Esophagus (tissue), 2 donors: Measurements from ENCODE around the gene PLAAT5. TPM values are rescaled to one million over a fixed set of nuclear protein-coding genes. Genes with fewer than 3 reads are reported as not detected.

ENCODE experiments used
- H3K27ac ChIP-seq, 2 donors: one replicate each; pipeline ENCODE4 v1.5.1; 2013; ENCODE audit warnings: low read depth in 2 of 2, mild to moderate bottlenecking in 2 of 2, inconsistent platforms in 1 of 2, low read length in 1 of 2, moderate library complexity in 1 of 2
- H3K27me3 ChIP-seq, 2 donors: one replicate each; pipeline ENCODE4 v1.6.1; 2013; ENCODE audit warnings: low read length in 2 of 2, control low read depth in 1 of 2, mild to moderate bottlenecking in 1 of 2; ENCODE audit not compliant: insufficient read depth in 2 of 2, control insufficient read depth in 1 of 2
- H3K36me3 ChIP-seq, 2 donors: one replicate each; pipeline ENCODE4 v1.6.1; 2013; ENCODE audit warnings: low read length in 1 of 2; ENCODE audit not compliant: control insufficient read depth in 2 of 2, insufficient read depth in 2 of 2
- H3K4me1 ChIP-seq, 2 donors: one replicate each; pipeline ENCODE4 v1.6.1; 2013; ENCODE audit warnings: low read length in 1 of 2; ENCODE audit not compliant: control insufficient read depth in 2 of 2, insufficient read depth in 2 of 2
- H3K4me3 ChIP-seq, 2 donors: one replicate each; pipeline ENCODE4 v1.5.1; 2013; ENCODE audit warnings: low read length in 2 of 2, mild to moderate bottlenecking in 2 of 2, low read depth in 1 of 2, moderate library complexity in 1 of 2
- H3K9me3 ChIP-seq, 2 donors: one replicate each; pipeline ENCODE4 v1.6.1; 2013; ENCODE audit warnings: mild to moderate bottlenecking in 2 of 2, low read depth in 1 of 2, low read length in 1 of 2, moderate library complexity in 1 of 2; ENCODE audit not compliant: control insufficient read depth in 2 of 2, insufficient read depth in 1 of 2
- WGBS, 2 donors: extraction: QIAGEN DNeasy Blood & Tissue Kit; methylation state at CpG; one replicate each; pipeline ENCODE4 v1.1.7; 2013; 5-methylcytosine and 5-hydroxymethylcytosine counted together
- polyA plus RNA-seq, 2 donors: library from polyadenylated mRNA; stranded (reverse); fragments of 200-250 nt; gene quantifications; one replicate each; pipeline ENCODE4 v1.2.3, GENCODE V29; 2013
- donor health status: healthy with polysubstance abuse.
- donor health status: Bipolar disorder and iron deficiency.

The PLAAT5 gene
- polyA plus RNA-seq, 2 donors, result 0.12 to 0.36 TPM

DNA sequence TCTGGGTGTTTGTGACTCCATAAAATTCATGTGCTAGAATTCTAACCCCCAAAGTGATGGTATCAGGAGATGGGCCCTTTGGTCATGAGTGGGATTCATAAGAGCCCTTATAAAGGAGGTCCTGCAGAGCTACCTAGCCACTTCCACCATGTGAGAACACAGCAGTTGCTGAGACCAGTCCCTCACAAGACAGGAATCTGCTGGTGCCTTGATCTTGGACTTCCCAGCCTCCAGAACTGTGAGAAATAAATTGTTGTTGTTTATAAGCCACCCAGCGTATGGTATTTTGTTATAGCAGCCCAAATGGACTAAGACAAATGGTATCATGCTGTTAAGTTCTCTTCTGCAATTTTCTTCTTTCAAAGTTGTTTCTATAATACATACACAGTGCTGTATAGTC lies 1.5 kb upstream of the PLAAT5 start:
- no peaks in the 10 kb centered on the region for H3K4me1 ChIP-seq
- no peaks in the 10 kb centered on the region for H3K36me3 ChIP-seq
- 96% methylated on average over 1 of the region's 1 CpG for whole genome bisulfite sequencing, 2 donors
- H3K27me3 ChIP-seq, result no peaks in the 10 kb centered on the region
- no peak overlapping the region for H3K4me3 ChIP-seq
- H3K27ac ChIP-seq, result no peak overlapping the region
- no peaks in the 10 kb centered on the region for H3K9me3 ChIP-seq

DNA sequence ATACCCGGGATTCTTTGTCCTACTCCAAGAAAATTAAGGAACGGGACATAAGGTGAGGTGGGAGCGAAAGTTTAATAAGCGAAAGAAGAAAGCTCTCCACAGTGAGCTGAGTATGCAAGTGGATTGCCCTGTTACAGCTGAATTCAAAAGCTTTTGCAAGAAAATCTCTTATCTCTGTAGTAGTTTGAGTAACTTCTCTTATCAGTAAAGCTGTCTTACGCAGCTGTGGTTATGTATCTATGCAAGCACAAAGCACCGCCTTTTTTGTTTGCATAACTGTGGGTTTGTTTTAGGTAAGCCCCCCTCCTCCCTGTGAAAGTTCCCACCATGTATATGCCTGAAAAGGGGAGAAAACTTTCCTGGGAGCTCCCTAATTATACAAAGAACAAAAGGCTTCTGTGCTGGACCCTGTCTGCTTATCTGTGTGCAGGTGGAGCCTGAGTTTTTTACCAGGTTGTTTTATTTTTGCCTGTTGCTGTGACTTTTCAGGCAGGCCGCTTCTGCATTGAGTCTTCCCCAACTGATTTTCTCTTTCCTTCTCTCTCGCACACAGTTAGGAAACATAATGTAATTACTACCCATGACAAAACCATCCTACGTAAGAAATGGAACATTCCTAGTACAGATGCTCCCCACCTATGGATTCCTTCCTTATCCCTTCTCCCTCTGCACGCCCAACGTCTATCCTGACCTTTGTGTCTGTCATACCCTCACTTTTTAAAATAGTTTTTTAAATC lies 837 bp upstream of the PLAAT5 start:
- H3K27me3 ChIP-seq, result no peaks in the 10 kb centered on the region
- no peaks in the 10 kb centered on the region for H3K9me3 ChIP-seq
- WGBS, 2 donors, result 46 to 58% methylated on average over 11 of the region's 11 CpGs
- H3K27ac ChIP-seq, result no peak overlapping the region
- H3K4me3 ChIP-seq, result peak overlapping the region in 1 of 2 donors; percentile 46
- no peaks in the 10 kb centered on the region for H3K36me3 ChIP-seq
- H3K4me1 ChIP-seq, result no peaks in the 10 kb centered on the region

DNA sequence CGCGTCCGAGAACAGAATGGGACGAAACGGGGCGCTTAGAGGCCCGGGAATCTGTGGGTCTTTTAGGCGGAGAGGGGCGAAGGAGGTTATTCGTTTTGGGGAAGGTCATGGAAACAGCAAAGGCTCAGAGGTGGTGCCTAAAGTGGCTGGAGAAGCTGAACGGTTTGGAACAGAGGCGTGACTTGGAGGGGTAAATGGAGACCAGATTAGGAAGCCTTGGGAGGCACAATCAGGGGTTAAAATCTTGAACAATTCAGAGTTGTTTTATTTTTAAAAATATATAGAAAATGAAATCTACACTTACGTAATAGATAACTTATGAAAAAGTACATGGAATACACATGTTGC lies 247 bp upstream of the PLAAT5 start:
- peak overlapping the region; percentile 15 to 67 for H3K27ac ChIP-seq
- H3K4me3 ChIP-seq, result peak overlapping the region; percentile 28 to 46
- 2% methylated on average over 13 of the region's 13 CpGs for WGBS, 2 donors
- no peaks in the 10 kb centered on the region for H3K36me3 ChIP-seq
- H3K4me1 ChIP-seq, result no peaks in the 10 kb centered on the region
- H3K27me3 ChIP-seq, result no peaks in the 10 kb centered on the region
- H3K9me3 ChIP-seq, result no peaks in the 10 kb centered on the region

DNA sequence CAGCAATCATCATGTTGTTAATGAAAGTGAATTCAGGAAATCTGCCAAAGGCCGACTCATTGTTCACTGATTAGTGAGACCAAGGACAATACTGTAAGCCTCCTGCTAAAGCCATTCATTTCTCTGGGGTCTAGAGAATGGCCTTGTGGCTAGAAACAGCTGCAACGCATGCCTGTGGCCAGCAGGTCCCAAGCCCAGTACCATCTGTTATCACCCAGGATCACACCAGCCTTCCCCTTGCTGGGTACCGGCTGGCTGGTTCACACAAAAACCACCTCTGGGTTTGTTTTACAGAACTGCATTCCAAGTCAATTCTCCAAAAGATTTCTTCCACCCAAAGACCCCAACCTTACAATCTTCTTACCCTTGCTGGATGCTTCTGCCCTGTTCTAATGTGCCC lies 1.1 kb downstream of the PLAAT5 start:
- no peaks in the 10 kb centered on the region for H3K4me1 ChIP-seq
- H3K27me3 ChIP-seq, result no peaks in the 10 kb centered on the region
- no peaks in the 10 kb centered on the region for H3K36me3 ChIP-seq
- 49 to 70% methylated on average over 3 of the region's 3 CpGs for WGBS, 2 donors
- H3K27ac ChIP-seq, result peak overlapping the region in 1 of 2 donors; percentile 35
- H3K9me3 ChIP-seq, result no peaks in the 10 kb centered on the region
- H3K4me3 ChIP-seq, result no peak overlapping the region

DNA sequence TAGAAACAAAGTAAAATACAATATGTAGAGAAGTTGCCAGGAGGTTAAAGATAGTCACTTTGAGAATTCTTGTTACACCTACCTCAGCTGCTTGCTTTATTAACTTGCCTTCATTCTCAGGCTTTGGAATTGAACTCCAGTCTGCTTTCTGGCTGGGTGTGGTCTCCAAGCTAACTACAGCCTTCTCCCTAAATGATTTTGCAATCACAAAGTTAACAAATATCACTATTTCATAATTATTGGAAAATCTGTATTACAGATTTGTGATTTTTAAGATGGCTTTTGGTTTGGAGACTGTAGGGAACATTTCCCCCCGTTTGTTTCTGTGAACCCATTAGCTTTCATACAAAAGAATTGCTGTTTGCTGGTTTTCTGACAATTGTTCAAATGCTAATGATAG lies 2.2 kb downstream of the PLAAT5 start:
- Histone ChIP-seq H3K27me3 (no peaks in the 10 kb centered on the region), H3K4me1 (no peaks in the 10 kb centered on the region), H3K36me3 (no peaks in the 10 kb centered on the region), H3K27ac (no peak overlapping the region), H3K4me3 (no peak overlapping the region), H3K9me3 (no peaks in the 10 kb centered on the region)
- 68% methylated on average over 1 of the region's 1 CpG for WGBS, 2 donors

DNA sequence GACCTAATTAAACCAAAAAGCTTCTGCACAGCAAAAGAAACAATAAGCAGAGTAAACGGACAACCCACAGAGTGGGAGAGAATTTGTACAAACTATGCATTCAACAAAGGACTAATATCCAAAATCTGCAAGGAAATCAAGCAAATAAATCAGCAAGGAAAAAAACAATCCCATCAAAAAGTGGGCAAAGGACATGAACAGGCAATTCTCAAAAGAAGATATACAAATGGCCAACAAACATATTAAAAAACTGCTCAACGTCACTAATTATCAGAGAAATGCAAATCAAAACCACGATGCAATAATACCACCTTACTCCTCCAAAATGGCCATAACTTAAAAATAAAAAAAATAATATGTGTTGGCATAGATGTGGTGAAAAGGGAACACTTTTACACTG lies 5.2 kb downstream of the PLAAT5 start:
- Histone ChIP-seq H3K36me3 (no peaks in the 10 kb centered on the region), H3K27ac (no peak overlapping the region), H3K4me3 (no peak overlapping the region), H3K27me3 (no peaks in the 10 kb centered on the region), H3K4me1 (no peaks in the 10 kb centered on the region), H3K9me3 (no peaks in the 10 kb centered on the region)
- 83 to 87% methylated on average over 3 of the region's 3 CpGs for whole genome bisulfite sequencing, 2 donors

DNA sequence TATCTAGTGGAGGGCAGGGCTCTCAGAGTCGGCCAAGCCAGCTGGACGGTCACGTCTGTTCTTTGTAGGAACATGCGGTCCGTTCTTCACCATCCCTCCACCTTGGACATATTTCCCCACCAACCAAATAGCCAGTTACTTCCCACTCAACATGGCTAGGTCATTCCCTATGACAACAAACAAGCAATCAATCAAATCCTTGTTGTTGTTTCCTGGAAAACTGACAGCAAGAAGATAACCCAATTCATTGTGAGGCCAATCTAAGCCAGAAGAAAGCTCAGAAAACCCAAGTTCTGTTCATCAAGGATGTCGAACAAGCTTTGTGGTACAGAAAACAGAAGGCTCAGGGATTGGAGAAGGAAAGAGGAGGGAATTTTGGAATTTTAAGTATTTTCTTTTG lies 10.9 kb downstream of the PLAAT5 start:
- H3K36me3 ChIP-seq, result no peaks in the 10 kb centered on the region
- H3K9me3 ChIP-seq, result peaks cover 0 to 2% of the 10 kb centered on the region in 2 donors
- H3K27ac ChIP-seq, result no peak overlapping the region
- H3K27me3 ChIP-seq, result no peaks in the 10 kb centered on the region
- 90 to 92% methylated on average over 6 of the region's 6 CpGs for WGBS, 2 donors
- H3K4me1 ChIP-seq, result no peaks in the 10 kb centered on the region
- H3K4me3 ChIP-seq, result no peak overlapping the region

- peaks cover 0 to 2% of the 10 kb centered on the region in 2 donors for H3K9me3 ChIP-seq
- no peaks in the 10 kb centered on the region for H3K27me3 ChIP-seq
- WGBS, 2 donors, result 13 to 15% methylated on average over 5 of the region's 5 CpGs
- H3K4me1 ChIP-seq, result no peaks in the 10 kb centered on the region
- no peak overlapping the region for H3K4me3 ChIP-seq
- no peak overlapping the region for H3K27ac ChIP-seq
- no peaks in the 10 kb centered on the region for H3K36me3 ChIP-seq
Measured at GRCh38 chr11:63478896-63479295, 12.1 kb downstream of the PLAAT5 start.

DNA sequence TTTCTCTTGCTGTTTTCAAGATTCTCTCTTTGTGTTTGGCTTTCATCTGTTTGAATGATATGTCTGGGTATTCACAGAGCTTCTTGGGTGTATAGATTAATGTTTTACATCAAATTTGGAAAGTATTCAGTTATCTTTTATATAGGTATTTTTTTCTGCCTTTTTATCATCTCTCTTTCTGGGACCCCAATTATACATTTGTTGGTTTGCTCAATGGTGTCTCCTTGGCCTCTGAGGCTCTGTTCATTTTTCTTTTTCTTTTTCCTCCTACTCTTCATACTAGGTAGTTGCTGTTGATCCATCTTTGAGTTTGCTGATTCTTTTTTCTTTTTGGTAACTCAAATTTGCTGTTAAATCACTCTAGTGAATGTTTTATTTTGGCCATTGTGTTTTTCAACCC lies 14.3 kb downstream of the PLAAT5 start:
- Histone ChIP-seq H3K4me1 (no peaks in the 10 kb centered on the region), H3K9me3 (peaks cover 0 to 2% of the 10 kb centered on the region in 2 donors), H3K36me3 (no peaks in the 10 kb centered on the region), H3K4me3 (no peak overlapping the region), H3K27me3 (no peaks in the 10 kb centered on the region), H3K27ac (no peak overlapping the region)

DNA sequence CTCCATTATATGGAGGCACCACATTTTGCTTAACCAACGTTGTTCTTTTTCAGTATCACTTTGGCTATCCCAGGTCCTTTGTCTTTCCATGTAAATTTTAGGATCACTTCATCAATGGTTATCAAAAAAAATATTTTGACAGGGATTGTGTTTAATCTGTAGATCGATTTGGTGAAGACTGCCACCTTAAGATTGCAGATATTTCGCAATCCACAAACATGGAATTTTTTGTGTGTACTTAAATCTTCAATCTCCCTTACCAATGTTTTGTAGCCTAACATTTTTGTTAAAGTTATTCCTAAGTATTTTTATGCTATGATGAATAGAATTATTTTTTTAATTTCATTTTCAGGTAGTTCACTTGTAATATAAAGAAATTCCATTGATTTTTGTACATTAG lies 18.6 kb downstream of the PLAAT5 start:
- no peaks in the 10 kb centered on the region for H3K27me3 ChIP-seq
- H3K4me1 ChIP-seq, result no peaks in the 10 kb centered on the region
- 74 to 76% methylated on average over 3 of the region's 3 CpGs for WGBS, 2 donors
- H3K36me3 ChIP-seq, result no peaks in the 10 kb centered on the region
- H3K4me3 ChIP-seq, result no peak overlapping the region
- no peak overlapping the region for H3K27ac ChIP-seq
- H3K9me3 ChIP-seq, result peaks cover 0 to 2% of the 10 kb centered on the region in 2 donors
